GM12872 (cell line): ENCODE measurements around the gene ATXN10.

Source experiments
- CTCF ChIP-seq: IDR thresholded peaks from 3 replicates; pipeline ENCODE4 v1.5.1; 2011; ENCODE audit warnings: low read depth, mild to moderate bottlenecking, low read length, moderate library complexity; ENCODE audit not compliant: insufficient read depth

ATXN10 gene

GRCh38 chr22:45836418-45837169 is 165.0 kb downstream of the ATXN10 start:
- TF ChIP-seq CTCF = no peak

- TF ChIP-seq CTCF = no peak
These were observed 165.9 kb downstream of the ATXN10 start for GRCh38 chr22:45837508-45837907.

GRCh38 chr22:45838305-45838887 is 166.8 kb downstream of the ATXN10 start:
- no peak for TF ChIP-seq CTCF

GRCh38 chr22:45840483-45840882 is 168.8 kb downstream of the ATXN10 start:
- no peak for TF ChIP-seq CTCF

DNA sequence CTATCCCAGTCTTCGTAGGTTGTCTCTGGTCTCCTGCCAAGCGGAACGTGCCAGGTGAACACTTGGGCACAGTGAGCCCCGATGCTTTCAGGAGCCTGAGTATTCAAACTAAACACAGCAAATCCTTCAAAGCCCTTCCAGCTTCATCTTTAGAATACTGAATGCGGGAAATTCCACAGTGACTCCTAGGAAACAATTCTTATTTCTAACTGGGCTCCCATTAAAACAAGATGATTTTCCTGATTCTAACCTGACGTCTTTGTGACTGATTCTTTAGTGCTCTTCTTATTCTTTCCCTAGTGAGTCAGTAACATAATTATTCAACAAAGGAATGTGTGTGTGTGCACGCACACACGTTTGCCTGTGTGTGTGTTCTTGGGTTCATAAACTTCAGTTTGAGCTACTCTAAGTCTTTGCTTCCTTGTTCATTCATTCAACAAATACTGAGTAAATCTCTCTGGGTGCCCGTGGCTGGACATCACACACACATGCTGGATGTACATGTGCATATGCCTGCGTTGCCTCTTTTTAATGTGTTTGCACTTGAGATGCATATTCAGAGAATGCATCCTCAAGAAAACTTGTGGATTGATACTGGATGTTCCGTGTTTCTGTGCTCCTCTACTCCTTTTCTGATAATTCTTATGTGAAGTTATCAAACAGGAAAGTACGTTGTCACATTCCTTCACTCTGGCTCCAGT is 170.8 kb downstream of the ATXN10 start:
- no peak for TF ChIP-seq CTCF

DNA sequence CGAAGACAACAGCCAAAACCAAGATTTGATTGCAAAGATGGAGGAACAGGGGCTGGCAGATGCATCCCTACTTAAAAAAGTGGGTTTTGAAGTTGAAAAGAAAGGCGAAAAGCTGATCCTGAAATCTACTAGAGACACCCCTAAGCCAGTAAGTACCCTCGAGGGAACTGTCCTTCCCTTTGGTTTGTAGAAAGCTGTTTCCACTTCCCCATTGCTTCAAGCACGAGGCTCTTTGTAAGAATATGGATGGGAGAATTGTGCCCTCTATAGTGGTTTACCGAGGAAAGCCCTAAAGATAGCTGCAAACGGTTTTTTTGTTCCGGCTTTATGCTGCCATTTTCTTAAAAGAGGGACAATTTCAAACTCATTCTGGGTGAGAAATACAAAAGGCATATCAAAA is 171.4 kb downstream of the ATXN10 start:
- no peak for TF ChIP-seq CTCF

DNA sequence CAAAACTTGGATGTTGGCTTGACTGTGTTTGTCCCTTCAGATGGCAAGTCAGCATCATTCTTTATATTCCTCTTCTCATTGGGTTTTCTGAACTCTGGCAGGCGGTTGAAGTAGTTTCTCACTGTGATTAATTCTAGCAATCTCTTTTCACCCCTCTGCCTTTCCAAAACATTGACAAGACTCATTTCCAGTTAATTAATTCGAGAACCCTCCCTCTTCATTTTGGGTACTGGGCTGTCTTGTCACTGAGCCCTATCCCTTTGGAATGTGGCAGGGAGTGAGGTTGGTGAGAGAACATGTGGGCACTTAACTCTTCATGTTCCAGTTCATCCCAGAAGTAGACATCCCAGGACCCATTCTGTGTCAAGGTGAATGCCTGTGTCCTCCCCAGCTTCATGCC is 172.4 kb downstream of the ATXN10 start:
- no peak for TF ChIP-seq CTCF
